ENCODE results near the gene LSAMP. TPM values are rescaled to one million over a fixed set of nuclear protein-coding genes. Genes with fewer than 3 reads are reported as not detected.

The LSAMP gene
- total RNA-seq, 6 donors from 2014 or later = 7.1 to 28.1 (median 13.4) TPM

GRCh38 chr3:116299646-116300081 lies 145.6 kb downstream of the LSAMP start:
- ATAC-seq (ENCODE audit: low FRiP score in 2 of 2) (no peak), DNase-seq (no peak)
- Histone ChIP-seq H3K4me1 (no peaks in the 10 kb centered on the region), H3K27me3 (no peaks in the 10 kb centered on the region), H3K4me3 (no peak overlapping the region), H3K9me3 (no peaks in the 10 kb centered on the region), H3K36me3 (no peaks in the 10 kb centered on the region), H3K27ac (no peak overlapping the region)
- 75 to 77% methylated on average over 3 of the region's 3 CpGs for WGBS, 2 donors
- TF ChIP-seq EP300 (IDR thresholded peaks at IDR 0.05) (no peak), POLR2A (IDR thresholded peaks at IDR 0.05) (no peak), CTCF (IDR thresholded peaks at IDR 0.05) (no peak), POLR2AphosphoS5 (IDR thresholded peaks at IDR 0.05) (no peak)

GRCh38 chr3:116298151-116298550 lies 147.1 kb downstream of the LSAMP start:
- Histone ChIP-seq H3K9me3 (no peaks in the 10 kb centered on the region), H3K4me3 (no peak overlapping the region), H3K4me1 (no peaks in the 10 kb centered on the region), H3K27ac (no peak overlapping the region), H3K36me3 (no peaks in the 10 kb centered on the region), H3K27me3 (no peaks in the 10 kb centered on the region)
- no peak for DNase-seq
- TF ChIP-seq POLR2A (IDR thresholded peaks at IDR 0.05) (no peak), EP300 (IDR thresholded peaks at IDR 0.05) (no peak), POLR2AphosphoS5 (IDR thresholded peaks at IDR 0.05) (no peak), CTCF (IDR thresholded peaks at IDR 0.05) (no peak)
- WGBS, 2 donors = 71 to 76% methylated on average over 1 of the region's 1 CpG
- ATAC-seq (ENCODE audit: low FRiP score in 2 of 2) = no peak

GRCh38 chr3:116291141-116291540 lies 154.1 kb downstream of the LSAMP start:
- TF ChIP-seq EP300 (IDR thresholded peaks at IDR 0.05) = no peak
- TF ChIP-seq POLR2A (IDR thresholded peaks at IDR 0.05) = no peak
- TF ChIP-seq POLR2AphosphoS5 (IDR thresholded peaks at IDR 0.05) = no peak
- TF ChIP-seq CTCF (IDR thresholded peaks at IDR 0.05) = no peak
- ATAC-seq (ENCODE audit: low FRiP score in 2 of 2) (no peak), DNase-seq (no peak)
- no peaks in the 10 kb centered on the region for H3K4me1 ChIP-seq
- no peak overlapping the region for H3K27ac ChIP-seq
- H3K27me3 ChIP-seq = no peaks in the 10 kb centered on the region
- H3K4me3 ChIP-seq = no peak overlapping the region
- H3K9me3 ChIP-seq = no peaks in the 10 kb centered on the region
- WGBS, 2 donors = 70 to 89% methylated on average over 4 of the region's 4 CpGs
- no peaks in the 10 kb centered on the region for H3K36me3 ChIP-seq

- H3K4me3 ChIP-seq = no peak overlapping the region
- H3K27me3 ChIP-seq = no peaks in the 10 kb centered on the region
- no peak for DNase-seq
- no peak overlapping the region for H3K27ac ChIP-seq
- no peaks in the 10 kb centered on the region for H3K4me1 ChIP-seq
- H3K9me3 ChIP-seq = no peaks in the 10 kb centered on the region
- H3K36me3 ChIP-seq = no peaks in the 10 kb centered on the region
- no peak for TF ChIP-seq POLR2AphosphoS5 (IDR thresholded peaks at IDR 0.05)
- no peak for TF ChIP-seq CTCF (IDR thresholded peaks at IDR 0.05)
- no peak for TF ChIP-seq EP300 (IDR thresholded peaks at IDR 0.05)
- no peak for TF ChIP-seq POLR2A (IDR thresholded peaks at IDR 0.05)
- no peak for ATAC-seq (ENCODE audit: low FRiP score in 2 of 2)
- WGBS, 2 donors = 46 to 47% methylated on average over 4 of the region's 4 CpGs
Observed at GRCh38 chr3:116288485-116288884, 156.8 kb downstream of the LSAMP start.

- Histone ChIP-seq H3K36me3 (no peaks in the 10 kb centered on the region), H3K4me3 (no peak overlapping the region), H3K27ac (no peak overlapping the region), H3K4me1 (no peaks in the 10 kb centered on the region), H3K9me3 (no peaks in the 10 kb centered on the region), H3K27me3 (no peaks in the 10 kb centered on the region)
- no peak for ATAC-seq (ENCODE audit: low FRiP score in 2 of 2)
- TF ChIP-seq POLR2A (IDR thresholded peaks at IDR 0.05) (no peak), POLR2AphosphoS5 (IDR thresholded peaks at IDR 0.05) (no peak), CTCF (IDR thresholded peaks at IDR 0.05) (no peak), EP300 (IDR thresholded peaks at IDR 0.05) (no peak)
- WGBS, 2 donors = 81 to 88% methylated on average over 1 of the region's 1 CpG
- DNase-seq = no peak
Observed at GRCh38 chr3:116285781-116286421, 159.4 kb downstream of the LSAMP start.
